GM12873 (cell line): ENCODE measurements around the gene C1orf74.

Source experiments
- CTCF ChIP-seq: IDR thresholded peaks from 2 replicates; pipeline ENCODE4 v1.5.1; 2012; ENCODE audit warnings: low read depth, mild to moderate bottlenecking, moderate library complexity, low read length, control low read depth; ENCODE audit not compliant: insufficient read depth; ENCODE audit errors: missing control alignments

C1orf74 gene

GRCh38 chr1:209729436-209729835 lies 54.9 kb downstream of the C1orf74 start:
- no peak for TF ChIP-seq CTCF
